Esophagus squamous epithelium (tissue), 4 donors: ENCODE data around the gene PRDM10.

Experiments used
- CTCF ChIP-seq, 6 experiments: fragments of 450-650 bp in 4 of 6; fragments of 200-600 bp in 2 of 6; sonication (generic) in 2 of 6; IDR thresholded peaks; one replicate each; pipeline ENCODE4 v1.5.1; 2016 to 2019; ENCODE audit warnings: antibody characterized with exemption in 6 of 6, mild to moderate bottlenecking in 4 of 6, moderate library complexity in 4 of 6
- POLR2A ChIP-seq, 4 donors: fragments of 450-650 bp; IDR thresholded peaks; one replicate each; pipeline ENCODE4 v1.6.1; 2017; ENCODE audit warnings: antibody characterized with exemption in 4 of 4, mild to moderate bottlenecking in 4 of 4, moderate library complexity in 3 of 4

GRCh38 chr11:129854232-129854805, 148.3 kb downstream of the PRDM10 start:
- TF ChIP-seq CTCF (IDR thresholded peaks at IDR 0.05) (no peak), POLR2A (IDR thresholded peaks at IDR 0.05) (no peak)
